Measurements from ENCODE around the gene CTU1.

CTU1 gene

DNA sequence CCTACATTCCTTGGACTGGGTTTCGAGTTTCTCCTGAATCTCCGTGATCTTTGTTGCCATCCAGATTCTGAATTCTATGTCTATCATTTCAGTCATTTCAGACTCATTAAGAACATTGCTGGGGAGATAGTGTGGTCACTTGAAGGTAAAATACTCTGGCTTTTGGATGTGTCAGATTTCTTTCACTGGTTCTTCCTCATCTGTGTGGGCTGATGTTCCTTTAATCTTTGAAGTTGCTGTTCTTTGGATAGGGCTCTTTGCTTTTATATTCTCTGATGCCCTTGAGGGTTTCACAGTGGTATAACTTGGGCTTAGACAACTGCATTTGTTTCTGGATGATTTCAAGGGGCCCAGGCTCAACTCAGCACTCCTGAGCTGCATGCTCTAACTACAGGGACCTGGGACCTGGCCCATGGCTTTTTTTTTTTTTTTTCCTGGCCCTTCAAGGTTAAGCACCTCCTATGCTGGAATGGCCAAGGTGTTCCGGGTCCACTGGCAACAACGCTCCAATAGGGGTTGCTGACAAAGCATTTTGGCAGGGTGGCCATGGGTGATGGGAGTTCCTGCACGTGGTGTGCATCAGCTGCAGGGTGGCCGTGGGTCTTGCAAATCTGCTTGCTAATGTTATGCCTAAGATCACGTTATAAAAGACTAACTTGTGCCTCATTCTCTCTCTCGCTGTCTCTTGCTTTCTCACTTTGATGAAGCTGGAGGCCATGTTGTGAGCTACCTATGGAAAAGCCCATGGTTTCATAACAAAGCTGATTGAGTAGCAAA lies 28.0 kb upstream of the CTU1 start:
- DNase-seq = no peak
- intact Hi-C loops (cut with DNase I) = no loop called here

DNA sequence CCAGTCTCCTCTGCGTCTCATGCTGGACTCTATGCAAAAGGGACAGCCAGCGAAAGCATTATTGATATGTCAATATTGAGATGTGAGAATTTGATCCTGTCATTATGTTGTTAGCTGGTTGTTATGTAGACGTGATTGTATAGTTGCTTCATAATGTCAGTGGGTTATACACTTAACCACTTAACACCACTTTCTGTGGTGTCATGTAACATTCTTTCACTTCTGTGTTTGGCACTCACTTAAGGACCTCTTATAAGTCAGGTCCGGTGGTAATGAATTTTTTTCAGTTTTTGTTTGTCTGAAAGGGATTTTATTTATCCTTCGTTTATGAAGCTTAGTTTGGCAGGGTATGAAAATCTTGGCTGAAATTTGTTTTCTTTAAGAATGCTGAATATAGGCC lies 26.8 kb upstream of the CTU1 start:
- DNase-seq = no peak
- intact Hi-C loops (cut with DNase I) = no loop called here

DNA sequence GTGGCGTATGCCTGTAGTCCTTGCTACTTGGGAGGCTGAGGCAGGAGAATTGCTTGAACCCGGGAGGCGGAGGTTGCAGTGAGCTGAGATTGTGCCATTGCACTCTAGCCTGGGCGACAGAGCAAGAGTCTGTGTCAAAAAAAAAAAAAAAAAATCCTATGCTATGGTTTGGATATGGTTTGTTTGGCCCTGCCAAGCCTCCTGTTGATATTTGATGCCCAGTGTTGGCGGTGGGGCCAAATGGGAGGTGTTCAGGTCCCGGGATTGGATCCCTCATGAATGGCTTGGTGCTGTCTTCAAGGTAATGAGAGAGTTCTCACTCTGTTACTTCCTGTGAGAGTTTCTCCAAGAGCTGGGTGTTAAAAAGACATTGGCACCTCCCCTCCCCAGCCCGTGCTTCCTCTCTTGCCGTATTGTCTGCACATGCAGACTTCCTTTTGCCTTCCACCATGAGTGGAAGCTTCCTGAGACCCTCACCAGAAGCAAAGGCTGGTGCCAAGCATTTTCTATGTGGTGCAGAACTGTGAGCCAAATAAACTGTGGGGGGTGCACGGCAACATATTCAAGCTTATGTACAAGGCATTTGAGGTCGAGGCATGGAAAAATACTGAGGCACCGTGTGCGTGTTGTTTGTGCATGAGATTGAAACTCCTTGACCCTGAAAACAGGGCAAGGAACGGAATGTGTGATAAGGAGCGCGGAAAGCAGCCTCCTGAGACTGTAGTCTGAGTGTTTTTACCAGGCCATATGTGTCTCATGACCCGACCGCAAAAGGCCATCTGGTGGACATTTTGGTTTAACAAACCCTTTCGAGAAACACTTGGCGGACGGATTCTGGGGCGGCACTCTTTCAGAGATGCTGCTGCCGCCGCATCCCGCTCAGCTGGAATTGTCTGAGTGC lies 23.8 kb upstream of the CTU1 start:
- intact Hi-C loops (cut with DNase I) = no loop called here
- DNase-seq = peak in 5 of 42 donors; percentile 23 to 44 (median 39)

DNA sequence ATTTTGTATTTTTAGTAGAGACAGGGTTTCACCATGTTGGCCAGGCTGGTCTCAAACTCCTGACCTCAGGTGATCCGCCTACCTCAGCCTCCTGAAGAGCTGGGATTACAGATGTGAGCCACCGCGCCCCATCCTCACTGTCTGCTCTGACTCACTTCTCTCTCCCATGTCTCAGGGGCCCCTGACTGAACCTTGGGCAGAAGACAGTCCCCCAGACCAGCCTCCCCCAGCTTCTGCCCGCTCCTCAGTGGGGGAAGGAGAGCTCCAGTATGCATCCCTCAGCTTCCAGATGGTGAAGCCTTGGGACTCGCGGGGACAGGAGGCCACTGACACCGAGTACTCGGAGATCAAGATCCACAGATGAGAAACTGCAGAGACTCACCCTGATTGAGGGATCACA lies 21.5 kb upstream of the CTU1 start:
- no peak for DNase-seq
- intact Hi-C loops (cut with DNase I) = no loop called here

DNA sequence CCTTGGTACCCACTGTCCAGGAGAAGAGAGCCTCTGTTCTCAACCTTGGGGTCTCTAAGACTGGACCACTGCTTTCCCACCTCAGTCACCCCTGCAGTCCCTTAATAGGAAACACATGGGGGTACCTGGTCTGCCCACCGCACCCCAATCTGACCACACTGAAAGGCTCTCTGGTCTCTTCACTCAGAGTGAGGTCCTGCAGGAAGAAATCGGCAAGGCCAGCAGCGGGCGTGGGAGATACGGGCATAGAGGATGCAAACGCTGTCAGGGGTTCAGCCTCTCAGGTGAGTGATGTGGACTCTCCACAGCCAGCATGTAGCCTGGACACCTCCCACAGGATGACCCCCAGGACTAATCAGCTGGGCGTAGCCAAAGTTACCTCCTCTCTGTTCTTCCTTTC lies 20.0 kb upstream of the CTU1 start:
- DNase-seq = no peak
- intact Hi-C loops (cut with DNase I) = no loop called here

DNA sequence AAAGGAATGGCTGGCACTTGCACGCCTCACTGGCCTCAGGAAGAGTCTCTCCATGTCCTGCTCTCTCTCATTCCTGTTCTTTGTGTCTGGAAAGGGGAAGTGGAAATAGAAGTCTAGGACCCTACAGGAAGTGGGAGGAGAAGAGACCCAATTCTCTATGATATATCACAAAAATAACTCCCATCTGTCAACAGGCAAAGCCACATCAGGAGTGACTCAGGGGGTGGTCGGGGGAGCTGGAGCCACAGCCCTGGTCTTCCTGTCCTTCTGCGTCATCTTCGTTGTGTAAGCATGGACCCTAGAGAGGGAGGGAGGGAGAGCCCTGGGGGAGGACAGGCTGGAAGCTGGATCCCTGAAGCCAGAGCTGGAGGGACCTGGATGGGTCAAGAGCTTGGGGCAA lies 19.5 kb upstream of the CTU1 start:
- intact Hi-C loops (cut with DNase I) = no loop called here
- DNase-seq = peak in 8 of 42 donors; percentile 19 to 63 (median 28)

DNA sequence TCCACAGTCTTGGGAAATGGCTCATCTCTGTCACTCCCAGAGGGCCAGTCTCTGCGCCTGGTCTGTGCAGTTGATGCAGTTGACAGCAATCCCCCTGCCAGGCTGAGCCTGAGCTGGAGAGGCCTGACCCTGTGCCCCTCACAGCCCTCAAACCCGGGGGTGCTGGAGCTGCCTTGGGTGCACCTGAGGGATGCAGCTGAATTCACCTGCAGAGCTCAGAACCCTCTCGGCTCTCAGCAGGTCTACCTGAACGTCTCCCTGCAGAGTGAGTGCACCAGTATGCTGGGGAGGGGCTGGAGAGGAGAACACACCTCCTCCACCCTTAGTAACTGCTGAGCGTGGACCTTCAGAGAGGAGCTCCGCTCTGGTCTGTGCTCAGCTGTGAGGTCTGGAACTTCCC lies 18.8 kb upstream of the CTU1 start:
- intact Hi-C loops (cut with DNase I) = no loop called here
- no peak for DNase-seq

DNA sequence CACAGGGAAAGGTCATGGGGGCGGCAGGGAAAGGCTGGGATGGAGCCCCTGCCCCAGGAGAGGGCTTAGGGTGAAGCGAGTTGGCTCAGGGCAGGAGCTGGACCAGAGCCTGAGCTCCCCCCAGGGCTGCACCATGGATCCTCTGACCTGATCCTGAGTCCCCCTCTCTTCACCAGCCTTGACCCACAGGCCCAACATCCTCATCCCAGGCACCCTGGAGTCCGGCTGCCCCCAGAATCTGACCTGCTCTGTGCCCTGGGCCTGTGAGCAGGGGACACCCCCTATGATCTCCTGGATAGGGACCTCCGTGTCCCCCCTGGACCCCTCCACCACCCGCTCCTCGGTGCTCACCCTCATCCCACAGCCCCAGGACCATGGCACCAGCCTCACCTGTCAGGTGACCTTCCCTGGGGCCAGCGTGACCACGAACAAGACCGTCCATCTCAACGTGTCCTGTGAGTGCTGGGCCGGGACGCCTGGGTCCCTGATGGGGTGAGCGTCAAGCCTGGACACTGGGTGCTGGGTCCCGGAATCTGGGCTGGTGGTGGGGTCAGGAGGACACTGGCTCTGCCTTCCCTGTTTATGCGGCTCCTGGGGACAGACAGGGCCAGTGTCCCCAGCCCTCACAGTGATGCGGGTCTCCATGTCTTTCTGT lies 17.3 kb upstream of the CTU1 start:
- intact Hi-C loops (cut with DNase I) = no loop called here

DNA sequence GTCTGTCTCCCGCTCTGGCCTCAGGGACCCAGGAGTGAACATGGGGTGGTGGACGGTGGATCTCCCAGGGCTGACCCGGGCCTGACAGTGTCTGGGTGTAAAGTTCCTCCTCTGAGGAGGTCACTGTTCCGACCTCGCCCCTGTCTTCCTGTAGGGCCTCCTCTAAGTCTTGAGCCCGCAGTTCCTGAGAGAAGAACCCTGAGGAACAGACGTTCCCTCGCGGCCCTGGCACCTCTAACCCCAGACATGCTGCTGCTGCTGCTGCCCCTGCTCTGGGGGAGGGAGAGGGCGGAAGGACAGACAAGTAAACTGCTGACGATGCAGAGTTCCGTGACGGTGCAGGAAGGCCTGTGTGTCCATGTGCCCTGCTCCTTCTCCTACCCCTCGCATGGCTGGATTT lies 16.5 kb upstream of the CTU1 start, which contains the start of gene SIGLEC9:
SIGLEC9 (plus strand) TSS at position 178 of the 400 bp plus-strand sequence; CDS start at position 247, 69 bp downstream.
- DNase-seq = peak in 29 of 42 donors; percentile 14 to 71 (median 43)

More for the DNA sequence above, 17.3 kb upstream of the CTU1 start:
- peak in 1 of 42 donors; percentile 14 for DNase-seq

DNA sequence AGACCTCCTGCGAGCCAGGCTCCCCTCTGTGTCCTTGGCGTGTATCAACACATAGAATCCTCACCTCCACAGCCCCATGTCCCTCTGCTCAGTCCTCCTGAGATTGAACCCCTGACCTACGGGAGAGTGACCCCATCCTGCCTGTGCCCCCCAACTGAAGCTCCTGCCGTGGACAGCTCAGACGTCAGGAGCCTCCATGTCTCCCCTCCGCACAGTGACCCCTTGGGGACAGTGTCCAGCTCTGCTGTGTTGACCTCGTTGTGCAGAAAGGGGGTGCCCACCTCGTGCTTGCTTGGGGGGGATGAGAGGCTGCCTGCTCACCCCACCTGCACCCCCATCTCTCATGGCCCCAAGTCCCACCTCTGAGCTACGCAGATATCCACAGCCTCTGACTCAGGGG lies 16.0 kb upstream of the CTU1 start:
- DNase-seq = no peak
- intact Hi-C loops (cut with DNase I) = no loop called here

More for the DNA sequence above, 16.5 kb upstream of the CTU1 start, which contains the start of gene SIGLEC9:
- intact Hi-C loops (cut with DNase I) = no loop called here

DNA sequence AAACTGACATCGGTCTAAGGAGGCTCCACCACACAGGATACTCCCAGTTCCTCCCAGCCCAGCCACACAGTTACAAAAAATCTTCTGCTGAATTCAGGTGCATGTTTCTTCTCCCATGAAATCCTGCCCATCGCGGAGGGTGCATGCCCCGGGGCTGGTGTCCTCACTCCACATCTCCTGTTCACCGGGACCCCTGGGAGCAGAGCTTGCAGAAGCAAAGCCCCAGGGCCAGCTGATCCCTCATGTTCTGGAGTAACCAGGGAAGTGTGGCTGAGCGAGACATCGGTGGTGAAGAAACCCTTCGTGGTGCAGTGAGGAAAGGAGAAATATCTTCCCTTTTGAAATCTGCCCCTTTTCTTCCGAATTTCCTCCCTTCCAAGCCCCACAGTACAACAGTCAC lies 15.6 kb upstream of the CTU1 start:
- intact Hi-C loops (cut with DNase I) = no loop called here
- DNase-seq = no peak

DNA sequence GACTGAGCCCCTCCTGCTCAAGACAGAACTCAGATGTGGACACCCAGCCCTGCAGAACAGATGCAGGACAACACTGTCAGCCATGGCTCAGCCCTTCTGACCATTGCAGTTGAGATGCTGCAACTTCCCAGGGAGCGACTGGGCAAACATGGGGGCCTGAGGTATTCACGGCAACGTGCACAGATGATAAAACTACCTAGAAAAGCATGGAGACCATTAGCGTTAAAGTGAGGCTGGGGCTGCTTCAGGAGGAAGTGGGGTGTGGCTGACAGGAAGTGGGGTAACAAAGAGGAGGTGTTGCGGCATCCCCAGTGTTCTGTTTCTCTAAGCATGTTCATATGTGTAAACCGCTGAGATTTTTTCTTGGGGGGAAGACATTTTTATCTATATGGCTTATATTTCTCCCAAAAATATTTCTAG lies 15.2 kb upstream of the CTU1 start:
- DNase-seq = peak in 2 of 42 donors; percentile 29 to 46

DNA sequence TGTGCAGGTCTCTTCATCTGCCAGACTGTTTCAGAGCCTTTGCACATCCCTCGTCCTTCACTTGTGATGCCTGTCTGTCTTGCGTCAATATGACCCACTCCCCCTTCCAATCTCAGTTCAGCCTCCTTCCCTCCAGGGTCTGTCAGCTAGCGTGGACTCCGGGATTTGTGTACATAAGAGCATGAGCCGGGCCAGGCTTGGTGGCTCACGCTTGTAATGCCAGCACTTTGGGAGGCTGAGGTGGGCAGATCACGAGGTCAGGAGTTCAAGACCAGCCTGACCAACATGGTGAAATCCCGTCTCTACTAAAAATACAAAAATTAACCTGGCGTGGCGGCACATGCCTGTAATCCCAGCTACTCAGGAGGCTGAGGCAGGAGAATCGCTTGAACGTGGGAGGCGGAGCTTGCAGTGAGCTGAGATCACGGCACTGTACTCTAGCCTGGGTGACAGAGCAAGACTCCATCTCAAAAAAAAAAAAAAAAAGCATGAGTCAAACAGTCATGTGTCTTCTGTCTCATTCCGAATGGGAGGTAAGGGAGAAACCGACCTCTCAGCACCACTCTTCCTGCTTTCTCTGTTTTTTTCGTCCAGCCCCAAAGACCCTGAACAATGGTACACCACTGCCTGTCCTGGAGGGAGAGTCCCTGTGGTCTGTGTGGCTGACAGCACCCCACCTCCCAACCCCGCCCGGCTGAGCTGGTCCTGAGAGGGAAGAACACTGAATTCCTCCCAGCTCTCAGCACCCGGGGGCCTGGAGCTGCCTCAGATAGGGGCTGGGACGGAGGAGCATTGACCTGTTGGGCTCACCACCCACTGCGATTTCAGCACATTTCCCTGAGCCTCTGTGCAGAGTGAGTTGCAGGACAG lies 14.1 kb upstream of the CTU1 start:
- intact Hi-C loops (cut with DNase I) = no loop called here
- DNase-seq = peak in 3 of 42 donors; percentile 25 to 45 (median 26)

More for the DNA sequence above, 15.2 kb upstream of the CTU1 start:
- intact Hi-C loops (cut with DNase I) = no loop called here

DNA sequence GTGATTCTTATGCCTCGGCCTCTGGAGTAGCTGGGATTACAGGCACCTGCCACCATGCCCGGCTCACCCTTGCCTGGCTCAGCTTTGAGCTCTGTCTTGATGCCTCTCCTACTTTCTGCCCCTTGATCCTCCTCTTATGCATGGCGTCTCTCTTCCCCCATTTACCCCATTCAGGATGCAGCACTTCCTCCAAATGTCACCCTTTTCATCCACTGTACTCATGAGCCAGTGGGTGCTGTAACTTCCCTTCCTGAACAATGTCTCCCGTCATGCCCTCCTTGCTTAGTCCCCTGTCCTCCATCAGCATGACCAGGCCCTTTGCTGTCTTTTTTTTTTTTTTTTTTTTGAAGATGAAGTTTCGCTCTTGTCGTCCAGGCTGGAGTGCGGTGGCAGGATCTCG lies 13.0 kb upstream of the CTU1 start:
- DNase-seq = no peak
- intact Hi-C loops (cut with DNase I) = no loop called here

DNA sequence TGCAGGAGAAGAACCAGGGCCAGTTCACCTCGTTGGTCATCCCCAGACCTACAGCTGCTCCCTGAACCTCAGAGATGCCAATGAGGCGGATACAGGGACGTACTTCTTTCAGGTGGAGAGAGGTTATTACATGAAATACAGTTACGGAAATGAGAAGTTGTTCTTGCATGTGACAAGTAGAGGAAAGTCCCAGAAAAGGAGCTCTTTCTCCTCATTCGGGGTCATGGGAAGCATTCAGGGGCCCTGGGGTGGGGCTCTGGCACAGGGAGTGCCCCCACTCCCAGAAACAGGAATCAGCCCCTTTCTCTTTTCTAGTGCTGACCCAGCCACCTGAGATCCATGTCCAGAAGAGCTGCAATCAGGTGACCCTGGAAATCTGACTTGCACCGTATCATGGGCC lies 12.0 kb upstream of the CTU1 start:
- intact Hi-C loops (cut with DNase I) = no loop called here
- DNase-seq = no peak

DNA sequence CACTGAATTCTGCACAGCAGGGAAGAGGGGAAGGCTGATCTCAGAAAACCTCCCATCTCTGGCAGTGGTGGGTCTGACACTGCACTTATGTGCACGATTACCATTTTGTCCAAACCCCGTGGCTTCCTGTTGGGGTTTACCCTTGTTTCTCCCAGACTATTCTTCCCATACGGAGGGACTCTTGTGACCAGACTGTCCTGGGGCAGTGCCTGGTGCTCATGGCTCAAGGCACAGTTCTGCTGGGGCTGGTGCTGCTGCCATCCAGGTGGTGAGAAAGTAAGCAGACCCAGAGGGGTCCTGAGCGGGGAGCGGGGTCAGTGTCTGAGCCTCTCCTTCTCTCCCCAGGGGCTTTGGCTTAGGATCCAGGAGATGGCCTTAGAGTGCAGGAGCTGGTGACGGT lies 11.4 kb upstream of the CTU1 start:
- intact Hi-C loops (cut with DNase I) = no loop called here
- no peak for DNase-seq

DNA sequence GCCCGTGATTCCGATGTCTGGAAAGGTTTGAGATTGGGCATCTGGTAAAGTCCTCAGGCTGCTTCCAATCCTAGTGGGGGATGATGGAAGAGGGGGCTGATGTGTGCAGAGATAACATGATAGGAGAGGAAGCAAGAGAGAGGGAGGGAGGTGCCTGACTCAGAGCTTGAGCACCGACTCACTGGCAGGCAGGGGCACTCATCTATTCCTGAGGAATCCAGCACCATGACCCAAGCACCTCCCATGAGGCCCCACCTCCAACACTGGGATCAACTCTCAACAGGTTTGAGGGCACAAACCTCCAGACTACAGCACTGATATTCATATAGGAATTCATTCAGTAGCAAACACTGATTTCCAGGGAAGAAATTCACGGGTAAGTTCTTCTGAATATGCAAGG lies 10.9 kb upstream of the CTU1 start:
- intact Hi-C loops (cut with DNase I) = no loop called here
- no peak for DNase-seq

DNA sequence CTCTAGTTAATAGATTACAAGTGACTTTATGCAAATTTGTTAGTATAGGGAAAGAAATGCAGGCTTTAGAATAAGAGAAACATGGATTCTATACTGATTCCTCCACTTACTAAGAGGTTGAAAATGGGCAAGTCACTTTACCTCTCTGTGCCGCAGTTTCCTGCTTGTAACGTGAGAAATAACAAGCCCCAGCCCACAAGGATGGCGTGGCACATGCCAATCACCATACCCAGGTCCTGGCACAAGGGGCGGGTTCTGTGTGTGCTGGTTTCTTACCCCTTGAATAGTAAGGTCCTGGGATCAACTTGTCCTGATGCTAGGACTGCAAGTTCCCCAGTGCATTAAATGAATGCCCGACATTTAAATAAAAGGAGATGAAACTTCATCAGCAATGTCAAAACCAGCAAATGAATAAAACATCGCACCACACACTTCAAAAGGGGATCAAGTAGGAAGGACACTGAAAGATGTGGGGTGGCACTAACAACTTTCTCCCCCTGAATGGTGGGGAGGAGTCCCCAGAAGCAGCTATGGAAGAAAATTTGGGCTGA lies 8.6 kb upstream of the CTU1 start:
- intact Hi-C loops (cut with DNase I) = no loop called here
- DNase-seq = no peak

Data from head of caudate nucleus (tissue), 42 donors.